Stomach (tissue), 4 donors: ENCODE results near the gene LURAP1L.

Experiments used
- EP300 ChIP-seq: sonication (generic); formaldehyde crosslinking; IDR thresholded peaks from one replicate; pipeline ENCODE4 v1.6.1; 2017; ENCODE audit warnings: antibody characterized with exemption
- POLR2A ChIP-seq, 4 donors: fragments of 450-650 bp; IDR thresholded peaks; one replicate each; pipeline ENCODE4 v1.6.1; 2016; ENCODE audit warnings: antibody characterized with exemption in 4 of 4, control low read depth in 2 of 4, mild to moderate bottlenecking in 1 of 4, moderate library complexity in 1 of 4
- POLR2AphosphoS5 ChIP-seq, 3 donors: sonication (generic); formaldehyde crosslinking; IDR thresholded peaks; one replicate each; pipeline ENCODE4 v1.6.1; 2016; ENCODE audit warnings: antibody characterized with exemption in 3 of 3
- TF ChIP-seq, protein P1 (sequence below), 7 experiments: fragments of 450-650 bp in 4 of 7; fragments of 200-600 bp in 3 of 7; sonication (generic) in 3 of 7; IDR thresholded peaks; one replicate each; pipeline ENCODE4 v1.5.1; 2016 to 2019; ENCODE audit warnings: antibody characterized with exemption in 7 of 7, control low read depth in 2 of 7, mild to moderate bottlenecking in 1 of 7

DNA sequence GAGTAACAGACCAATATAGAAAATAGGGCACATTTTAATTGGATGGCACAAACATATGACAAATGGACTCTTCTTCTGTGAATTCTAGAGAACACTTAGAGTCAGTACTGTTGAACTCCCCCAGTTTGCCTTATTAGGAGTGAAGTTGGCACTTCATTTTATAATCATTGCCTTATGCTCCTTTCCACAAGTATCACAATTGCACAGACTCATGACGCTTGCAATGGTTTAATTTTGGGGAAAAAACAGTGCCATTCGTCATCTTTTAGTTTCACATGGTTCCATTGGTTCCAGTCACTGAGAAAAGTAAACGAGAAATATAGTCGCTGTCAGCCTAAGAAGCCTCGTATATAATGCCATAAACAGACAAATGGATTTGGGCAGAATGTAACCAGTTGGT lies 71.2 kb downstream of the LURAP1L start:
- TF ChIP-seq, protein P1, sequence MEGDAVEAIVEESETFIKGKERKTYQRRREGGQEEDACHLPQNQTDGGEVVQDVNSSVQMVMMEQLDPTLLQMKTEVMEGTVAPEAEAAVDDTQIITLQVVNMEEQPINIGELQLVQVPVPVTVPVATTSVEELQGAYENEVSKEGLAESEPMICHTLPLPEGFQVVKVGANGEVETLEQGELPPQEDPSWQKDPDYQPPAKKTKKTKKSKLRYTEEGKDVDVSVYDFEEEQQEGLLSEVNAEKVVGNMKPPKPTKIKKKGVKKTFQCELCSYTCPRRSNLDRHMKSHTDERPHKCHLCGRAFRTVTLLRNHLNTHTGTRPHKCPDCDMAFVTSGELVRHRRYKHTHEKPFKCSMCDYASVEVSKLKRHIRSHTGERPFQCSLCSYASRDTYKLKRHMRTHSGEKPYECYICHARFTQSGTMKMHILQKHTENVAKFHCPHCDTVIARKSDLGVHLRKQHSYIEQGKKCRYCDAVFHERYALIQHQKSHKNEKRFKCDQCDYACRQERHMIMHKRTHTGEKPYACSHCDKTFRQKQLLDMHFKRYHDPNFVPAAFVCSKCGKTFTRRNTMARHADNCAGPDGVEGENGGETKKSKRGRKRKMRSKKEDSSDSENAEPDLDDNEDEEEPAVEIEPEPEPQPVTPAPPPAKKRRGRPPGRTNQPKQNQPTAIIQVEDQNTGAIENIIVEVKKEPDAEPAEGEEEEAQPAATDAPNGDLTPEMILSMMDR (IDR thresholded peaks at IDR 0.05), result no peak
- TF ChIP-seq POLR2A (IDR thresholded peaks at IDR 0.05) (no peak), EP300 (no peak), POLR2AphosphoS5 (IDR thresholded peaks at IDR 0.05) (no peak)
